ENCODE measurements around the gene RABEP1. TPM values are rescaled to one million over a fixed set of nuclear protein-coding genes. Genes with fewer than 3 reads are reported as not detected.

RABEP1 gene
- total RNA-seq, 1 donor from 2014 or later, result 33.4 TPM

DNA sequence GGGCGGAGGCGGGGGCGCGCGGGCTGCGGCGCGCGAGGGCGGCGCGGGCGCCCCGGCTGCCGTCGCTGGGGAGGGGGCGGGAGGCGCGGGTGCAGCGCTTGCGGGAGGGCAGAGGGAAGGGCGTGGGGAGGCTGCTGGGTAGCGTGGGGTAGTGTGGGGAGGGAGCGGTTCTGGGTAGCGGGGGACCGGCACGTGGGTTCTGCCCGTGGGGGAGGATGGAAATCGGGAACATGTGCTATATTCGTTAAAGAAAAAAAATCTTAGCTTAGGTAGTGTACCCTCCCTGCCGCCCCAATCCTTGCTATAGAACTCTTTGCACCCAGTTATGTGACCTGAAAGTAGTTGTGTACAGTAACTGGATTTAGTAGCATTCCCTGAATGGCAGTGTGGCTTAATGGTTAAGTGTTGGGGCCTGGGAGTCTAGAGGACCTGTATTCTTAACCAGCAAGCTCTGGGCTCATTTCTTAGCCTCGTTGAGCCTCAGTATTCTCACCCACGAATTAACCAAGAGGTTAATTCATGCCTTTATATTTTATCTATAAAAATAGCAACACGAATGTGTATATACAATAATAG, 646 bp downstream of the RABEP1 start:
- TF ChIP-seq, protein P1, sequence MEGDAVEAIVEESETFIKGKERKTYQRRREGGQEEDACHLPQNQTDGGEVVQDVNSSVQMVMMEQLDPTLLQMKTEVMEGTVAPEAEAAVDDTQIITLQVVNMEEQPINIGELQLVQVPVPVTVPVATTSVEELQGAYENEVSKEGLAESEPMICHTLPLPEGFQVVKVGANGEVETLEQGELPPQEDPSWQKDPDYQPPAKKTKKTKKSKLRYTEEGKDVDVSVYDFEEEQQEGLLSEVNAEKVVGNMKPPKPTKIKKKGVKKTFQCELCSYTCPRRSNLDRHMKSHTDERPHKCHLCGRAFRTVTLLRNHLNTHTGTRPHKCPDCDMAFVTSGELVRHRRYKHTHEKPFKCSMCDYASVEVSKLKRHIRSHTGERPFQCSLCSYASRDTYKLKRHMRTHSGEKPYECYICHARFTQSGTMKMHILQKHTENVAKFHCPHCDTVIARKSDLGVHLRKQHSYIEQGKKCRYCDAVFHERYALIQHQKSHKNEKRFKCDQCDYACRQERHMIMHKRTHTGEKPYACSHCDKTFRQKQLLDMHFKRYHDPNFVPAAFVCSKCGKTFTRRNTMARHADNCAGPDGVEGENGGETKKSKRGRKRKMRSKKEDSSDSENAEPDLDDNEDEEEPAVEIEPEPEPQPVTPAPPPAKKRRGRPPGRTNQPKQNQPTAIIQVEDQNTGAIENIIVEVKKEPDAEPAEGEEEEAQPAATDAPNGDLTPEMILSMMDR (IDR thresholded peaks at IDR 0.05), result no peak
- H3K36me3 ChIP-seq, result no peaks in the 10 kb centered on the region

GRCh38 chr17:5283571-5284315, 1.7 kb downstream of the RABEP1 start:
- Histone ChIP-seq H3K27me3 (no peaks in the 10 kb centered on the region), H3K4me3 (peak overlapping the region in 1 of 2 donors; percentile 62), H3K4me1 (peaks cover 30% of the 10 kb centered on the region), H3K9me3 (no peaks in the 10 kb centered on the region), H3K27ac (no peak overlapping the region), H3K36me3 (no peaks in the 10 kb centered on the region)
- intact Hi-C loops (cut with DNase I), result no loop called here
- no peak for DNase-seq (ENCODE audit: extremely low spot score in 2 of 2)
- TF ChIP-seq POLR2AphosphoS5 (IDR thresholded peaks at IDR 0.05; ENCODE audit: insufficient read depth in 1 of 2, low read depth in 1 of 2) (no peak), POLR2A (IDR thresholded peaks at IDR 0.05) (no peak)
- TF ChIP-seq, protein P1 (IDR thresholded peaks at IDR 0.05), result no peak

More for the DNA sequence above, 646 bp downstream of the RABEP1 start:
- no peaks in the 10 kb centered on the region for H3K27me3 ChIP-seq
- no peak for DNase-seq (ENCODE audit: extremely low spot score in 2 of 2)
- peak overlapping the region; percentile 62 to 86 for H3K4me3 ChIP-seq
- peaks cover 30% of the 10 kb centered on the region for H3K4me1 ChIP-seq
- intact Hi-C loops (cut with DNase I), result no loop called here
- H3K9me3 ChIP-seq, result no peaks in the 10 kb centered on the region
- H3K27ac ChIP-seq, result peak overlapping the region; percentile 44

DNA sequence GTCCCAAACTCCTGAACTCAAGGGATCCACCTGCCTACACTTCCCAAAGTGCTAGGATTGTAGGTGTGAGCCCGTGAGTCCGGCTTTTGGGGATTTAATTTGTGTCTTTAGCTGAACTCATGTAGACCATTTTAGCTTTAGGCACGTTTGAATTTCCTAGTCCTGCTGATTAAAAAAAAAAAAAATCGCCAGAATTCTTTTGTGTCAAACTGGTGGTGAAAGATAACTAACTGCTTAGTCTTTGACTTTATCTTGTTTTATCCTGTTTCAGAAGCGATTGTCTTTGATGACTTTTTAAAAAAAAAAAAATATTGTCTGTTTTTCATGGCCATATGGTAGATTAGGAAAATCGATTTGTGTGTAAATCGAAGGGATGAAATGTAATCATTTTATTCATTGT, 2.6 kb downstream of the RABEP1 start:
- Histone ChIP-seq H3K4me3 (no peak overlapping the region), H3K9me3 (no peaks in the 10 kb centered on the region), H3K27ac (no peak overlapping the region), H3K27me3 (no peaks in the 10 kb centered on the region), H3K4me1 (peaks cover 30% of the 10 kb centered on the region), H3K36me3 (no peaks in the 10 kb centered on the region)
- intact Hi-C loops (cut with DNase I), result no loop called here
- TF ChIP-seq, protein P1 (IDR thresholded peaks at IDR 0.05), result no peak
- TF ChIP-seq POLR2A (IDR thresholded peaks at IDR 0.05) (no peak), POLR2AphosphoS5 (IDR thresholded peaks at IDR 0.05; ENCODE audit: insufficient read depth in 1 of 2, low read depth in 1 of 2) (no peak)
- no peak for DNase-seq (ENCODE audit: extremely low spot score in 2 of 2)

- Histone ChIP-seq H3K9me3 (no peaks in the 10 kb centered on the region), H3K36me3 (no peaks in the 10 kb centered on the region), H3K4me1 (peaks cover 30% of the 10 kb centered on the region), H3K4me3 (no peak overlapping the region), H3K27ac (no peak overlapping the region), H3K27me3 (no peaks in the 10 kb centered on the region)
- TF ChIP-seq, protein P1 (IDR thresholded peaks at IDR 0.05), result no peak
- TF ChIP-seq POLR2AphosphoS5 (IDR thresholded peaks at IDR 0.05; ENCODE audit: insufficient read depth in 1 of 2, low read depth in 1 of 2) (no peak), POLR2A (IDR thresholded peaks at IDR 0.05) (no peak)
- intact Hi-C loops (cut with DNase I), result no loop called here
- DNase-seq (ENCODE audit: extremely low spot score in 2 of 2), result no peak
Observed at GRCh38 chr17:5286846-5287245, 4.8 kb downstream of the RABEP1 start.

- DNase-seq (ENCODE audit: extremely low spot score in 2 of 2), result no peak
- Histone ChIP-seq H3K27ac (no peak overlapping the region), H3K4me3 (no peak overlapping the region), H3K27me3 (no peaks in the 10 kb centered on the region), H3K36me3 (no peaks in the 10 kb centered on the region), H3K9me3 (no peaks in the 10 kb centered on the region), H3K4me1 (peaks cover 5% of the 10 kb centered on the region)
- intact Hi-C loops (cut with DNase I), result no loop called here
- TF ChIP-seq, protein P1 (IDR thresholded peaks at IDR 0.05), result no peak
- TF ChIP-seq POLR2A (IDR thresholded peaks at IDR 0.05) (no peak), POLR2AphosphoS5 (IDR thresholded peaks at IDR 0.05; ENCODE audit: insufficient read depth in 1 of 2, low read depth in 1 of 2) (no peak)
Observed at GRCh38 chr17:5291683-5292350, 9.7 kb downstream of the RABEP1 start.
